Lung (tissue), 12 donors: ENCODE measurements around the gene PADI2. TPM values are rescaled to one million over a fixed set of nuclear protein-coding genes. Genes with fewer than 3 reads are reported as not detected.

Source experiments
- ATAC-seq: fragments of 200-7000 bp; cut with Tn5 transposase; one replicate; pipeline ENCODE4 v1.9.1; 2020; ENCODE audit warnings: moderate number of reproducible peaks; ENCODE audit not compliant: insufficient read depth, low FRiP score
- DNase-seq, 3 donors: peaks; one replicate each; pipeline ENCODE4 v3.0.0-alpha.2; 2013 to 2017
- H3K27ac ChIP-seq, 2 donors: one replicate each; pipeline ENCODE4 v1.5.1; 2013; ENCODE audit warnings: mild to moderate bottlenecking in 2 of 2, moderate library complexity in 2 of 2, control low read depth in 1 of 2, inconsistent platforms in 1 of 2, low read depth in 1 of 2, low read length in 1 of 2
- H3K27me3 ChIP-seq, 3 donors: one replicate each; pipeline ENCODE4 v1.5.1; 2013; ENCODE audit warnings: low read length in 2 of 3; ENCODE audit not compliant: control insufficient read depth in 3 of 3, insufficient read depth in 3 of 3
- H3K36me3 ChIP-seq, 4 donors: one replicate each; pipeline ENCODE4 v1.5.1; 2013; ENCODE audit warnings: low read length in 4 of 4, mild to moderate bottlenecking in 1 of 4, moderate library complexity in 1 of 4; ENCODE audit not compliant: control insufficient read depth in 4 of 4, insufficient read depth in 4 of 4
- H3K4me1 ChIP-seq, 5 donors: one replicate each; pipeline ENCODE4 v1.5.1; 2013; ENCODE audit warnings: low read length in 5 of 5, mild to moderate bottlenecking in 2 of 5, moderate library complexity in 1 of 5; ENCODE audit not compliant: control insufficient read depth in 5 of 5, insufficient read depth in 5 of 5
- H3K4me3 ChIP-seq: one replicate; pipeline ENCODE4 v1.5.1; 2013; ENCODE audit warnings: mild to moderate bottlenecking, control low read depth, moderate library complexity
- H3K9ac ChIP-seq, 2 donors: one replicate each; pipeline ENCODE4 v1.5.1; 2013; ENCODE audit warnings: low read length in 2 of 2, control low read depth in 1 of 2; ENCODE audit not compliant: insufficient read depth in 1 of 2
- H3K9me3 ChIP-seq, 4 donors: one replicate each; pipeline ENCODE4 v1.5.1; 2013; ENCODE audit warnings: low read length in 3 of 4, mild to moderate bottlenecking in 1 of 4, moderate library complexity in 1 of 4; ENCODE audit not compliant: control insufficient read depth in 4 of 4, insufficient read depth in 3 of 4
- CTCF ChIP-seq: IDR thresholded peaks from 2 replicates; pipeline ENCODE4 v1.5.1; 2012; ENCODE audit warnings: mild to moderate bottlenecking; ENCODE audit errors: control extremely low read depth, extremely low read depth
- WGBS, 2 donors: extraction: QIAGEN DNeasy Blood & Tissue Kit; methylation state at CpG; one replicate each; pipeline ENCODE4 v1.1.7; 2013; 5-methylcytosine and 5-hydroxymethylcytosine counted together
- polyA plus RNA-seq, 2 donors: library from polyadenylated mRNA; stranded (reverse); fragments of 200-250 nt; gene quantifications; one replicate each; pipeline ENCODE4 v1.2.1, GENCODE V29; 2013
- total RNA-seq, 2 donors: library from RNA; depleted of rRNA in 1 of 2; stranded (reverse); fragments of >200 nt in 1 of 2; gene quantifications; one replicate each; pipeline ENCODE4 v1.2.1, GENCODE V29; 2014 to 2021
- donor health status: control.
- donor health status: control.
- donor health status: Bipolar disorder and iron deficiency.
- donor health status: healthy.
- donor health status: DM: yes; HTN: yes; CAD: no.

The PADI2 gene
- total and polyA plus RNA-seq, 4 donors: 1.2 to 12.8 (median 3.4) TPM

GRCh38 chr1:17020502-17020901 is 98.7 kb downstream of the PADI2 start:
- Histone ChIP-seq H3K4me1 (no peaks in the 10 kb centered on the region), H3K4me3 (no peak overlapping the region), H3K9ac (no peak overlapping the region), H3K27me3 (no peaks in the 10 kb centered on the region), H3K27ac (no peak overlapping the region), H3K36me3 (peaks cover 34 to 54% (median 39%) of the 10 kb centered on the region in 4 donors), H3K9me3 (no peaks in the 10 kb centered on the region)
- no peak for ATAC-seq
- no peak for DNase-seq
- WGBS, 2 donors: 96 to 98% methylated on average over 2 of the region's 2 CpGs
- TF ChIP-seq CTCF: no peak

GRCh38 chr1:17018849-17019248 is 100.4 kb downstream of the PADI2 start:
- Histone ChIP-seq H3K27ac (no peak overlapping the region), H3K27me3 (no peaks in the 10 kb centered on the region), H3K9ac (no peak overlapping the region), H3K36me3 (peaks cover 27 to 45% (median 34%) of the 10 kb centered on the region in 4 donors), H3K4me1 (no peaks in the 10 kb centered on the region), H3K4me3 (no peak overlapping the region), H3K9me3 (no peaks in the 10 kb centered on the region)
- no peak for TF ChIP-seq CTCF
- DNase-seq (no peak), ATAC-seq (no peak)
- WGBS, 2 donors: 36 to 76% methylated on average over 1 of the region's 1 CpG

- Histone ChIP-seq H3K4me3 (no peak overlapping the region), H3K36me3 (peaks cover 19 to 33% (median 24%) of the 10 kb centered on the region in 4 donors), H3K9me3 (no peaks in the 10 kb centered on the region), H3K27ac (no peak overlapping the region), H3K9ac (no peak overlapping the region), H3K27me3 (no peaks in the 10 kb centered on the region), H3K4me1 (no peaks in the 10 kb centered on the region)
- WGBS, 2 donors: 94 to 96% methylated on average over 7 of the region's 7 CpGs
- TF ChIP-seq CTCF: no peak
- DNase-seq: no peak
- no peak for ATAC-seq
Measured at GRCh38 chr1:17017435-17017834, 101.8 kb downstream of the PADI2 start.

Other genes starting within 250 kb of the PADI2 start
- gene RNU1-2, start 223.5 kb downstream of the PADI2 start, total RNA-seq: 1,000 to 10,000 TPM in 1 of 2 donors, under 1 TPM in 1; under 0.01 to 3,134 TPM
- gene RNU1-2, start 223.5 kb downstream of the PADI2 start, polyA plus RNA-seq: not detected
- gene CROCC, start 197.5 kb downstream of the PADI2 start, total RNA-seq: 10 to 100 TPM; 31.5 to 42.2 TPM
- gene CROCC, start 197.5 kb downstream of the PADI2 start, polyA plus RNA-seq: 10 to 100 TPM; 14.9 to 25.4 TPM
- gene MFAP2, start 138.8 kb downstream of the PADI2 start, total RNA-seq: 10 to 100 TPM; 13.3 to 28.5 TPM
- gene MFAP2, start 138.8 kb downstream of the PADI2 start, polyA plus RNA-seq: 10 to 100 TPM in 1 of 2 donors, 1 to 10 TPM in 1; 7.4 to 11.6 TPM
- gene ATP13A2, start 107.5 kb downstream of the PADI2 start, total RNA-seq: 10 to 100 TPM; 20.2 to 50.6 TPM
- 10 to 100 TPM; 24.7 to 41.9 TPM for gene ATP13A2, start 107.5 kb downstream of the PADI2 start, polyA plus RNA-seq
- gene SDHB, start 65.4 kb downstream of the PADI2 start, total RNA-seq: 10 to 100 TPM; 59.1 to 93.2 TPM
- gene SDHB, start 65.4 kb downstream of the PADI2 start, polyA plus RNA-seq: 100 to 1,000 TPM in 1 of 2 donors, 10 to 100 TPM in 1; 73.8 to 117 TPM
- gene PADI1, start 85.7 kb upstream of the PADI2 start, total RNA-seq: not detected
- gene PADI1, start 85.7 kb upstream of the PADI2 start, polyA plus RNA-seq: under 1 TPM; 0.09 to 0.35 TPM
- gene PADI3, start 129.6 kb upstream of the PADI2 start, total RNA-seq: not detected
- gene PADI3, start 129.6 kb upstream of the PADI2 start, polyA plus RNA-seq: under 1 TPM in 1 of 2 donors, not detected in 1; 0.13 TPM
- gene PADI4, start 188.7 kb upstream of the PADI2 start, total RNA-seq: 10 to 100 TPM; 12.4 to 16.0 TPM
- 10 to 100 TPM in 1 of 2 donors, 1 to 10 TPM in 1; 1.7 to 22.5 TPM for gene PADI4, start 188.7 kb upstream of the PADI2 start, polyA plus RNA-seq